Measurements from ENCODE around the gene YWHAG. TPM values are rescaled to one million over a fixed set of nuclear protein-coding genes. Genes with fewer than 3 reads are reported as not detected.

YWHAG gene
- total RNA-seq, 2 experiments from 2014 or later: 138 to 143 TPM

- TF ChIP-seq CTCF (IDR thresholded peaks at IDR 0.05): no peak
- ATAC-seq: peak; percentile 86
- no peaks in the 10 kb centered on the region for H3K27me3 Mint-ChIP-seq
- ChIA-PET CTCF (interaction anchor here (1.0 to 1.4 kb wide), 2 partner anchors 29 to 80 kb away, joined by 3 read pairs; no protein-coding TSS in a partner anchor), POLR2A (interaction anchor here (1.2 to 1.9 kb wide), 3 partner anchors 10 to 16 kb away, joined by 3 to 6 read pairs (median 3); partner anchors contain the start of gene YWHAG)
- peaks cover 73% of the 10 kb centered on the region for H3K4me1 Mint-ChIP-seq (ENCODE audit: low read depth)
- no peak overlapping the region for H3K4me3 Mint-ChIP-seq
- peaks cover 75% of the 10 kb centered on the region for H3K36me3 Mint-ChIP-seq (ENCODE audit: low read depth)
- peak overlapping the region; percentile 53 for H3K27ac Mint-ChIP-seq
- intact Hi-C loops (cut with micrococcal nuclease): no loop called here
- H3K9me3 Mint-ChIP-seq: no peaks in the 10 kb centered on the region
- peak; percentile 24 for DNase-seq
Observed at GRCh38 chr7:76343294-76343930, 15.4 kb downstream of the YWHAG start.

- Mint-ChIP-seq H3K36me3 (ENCODE audit: low read depth) (peaks cover 72% of the 10 kb centered on the region), H3K9me3 (no peaks in the 10 kb centered on the region), H3K27ac (no peak overlapping the region), H3K4me1 (ENCODE audit: low read depth) (peaks cover 72% of the 10 kb centered on the region), H3K4me3 (no peak overlapping the region), H3K27me3 (no peaks in the 10 kb centered on the region)
- intact Hi-C loops (cut with micrococcal nuclease): no loop called here
- ChIA-PET POLR2A (interaction anchor here (0.9 to 1.9 kb wide), 3 partner anchors 9 to 17 kb away, joined by 3 to 6 read pairs (median 3); partner anchors contain the start of gene YWHAG), CTCF (no interaction called here)
- DNase-seq (no peak), ATAC-seq (no peak)
- no peak for TF ChIP-seq CTCF (IDR thresholded peaks at IDR 0.05)
Observed at GRCh38 chr7:76342222-76342621, 16.6 kb downstream of the YWHAG start.

- TF ChIP-seq CTCF (IDR thresholded peaks at IDR 0.05): no peak
- ATAC-seq: no peak
- POLR2A ChIA-PET: no interaction called here
- peaks cover 70% of the 10 kb centered on the region for H3K4me1 Mint-ChIP-seq (ENCODE audit: low read depth)
- H3K36me3 Mint-ChIP-seq (ENCODE audit: low read depth): peaks cover 69% of the 10 kb centered on the region
- no peaks in the 10 kb centered on the region for H3K27me3 Mint-ChIP-seq
- intact Hi-C loops (cut with micrococcal nuclease): no loop called here
- no peak for DNase-seq
- H3K4me3 Mint-ChIP-seq: no peak overlapping the region
- peak overlapping the region; percentile 48 for H3K27ac Mint-ChIP-seq
- no peaks in the 10 kb centered on the region for H3K9me3 Mint-ChIP-seq
- CTCF ChIA-PET: no interaction called here
Observed at GRCh38 chr7:76340617-76341131, 18.1 kb downstream of the YWHAG start.

DNA sequence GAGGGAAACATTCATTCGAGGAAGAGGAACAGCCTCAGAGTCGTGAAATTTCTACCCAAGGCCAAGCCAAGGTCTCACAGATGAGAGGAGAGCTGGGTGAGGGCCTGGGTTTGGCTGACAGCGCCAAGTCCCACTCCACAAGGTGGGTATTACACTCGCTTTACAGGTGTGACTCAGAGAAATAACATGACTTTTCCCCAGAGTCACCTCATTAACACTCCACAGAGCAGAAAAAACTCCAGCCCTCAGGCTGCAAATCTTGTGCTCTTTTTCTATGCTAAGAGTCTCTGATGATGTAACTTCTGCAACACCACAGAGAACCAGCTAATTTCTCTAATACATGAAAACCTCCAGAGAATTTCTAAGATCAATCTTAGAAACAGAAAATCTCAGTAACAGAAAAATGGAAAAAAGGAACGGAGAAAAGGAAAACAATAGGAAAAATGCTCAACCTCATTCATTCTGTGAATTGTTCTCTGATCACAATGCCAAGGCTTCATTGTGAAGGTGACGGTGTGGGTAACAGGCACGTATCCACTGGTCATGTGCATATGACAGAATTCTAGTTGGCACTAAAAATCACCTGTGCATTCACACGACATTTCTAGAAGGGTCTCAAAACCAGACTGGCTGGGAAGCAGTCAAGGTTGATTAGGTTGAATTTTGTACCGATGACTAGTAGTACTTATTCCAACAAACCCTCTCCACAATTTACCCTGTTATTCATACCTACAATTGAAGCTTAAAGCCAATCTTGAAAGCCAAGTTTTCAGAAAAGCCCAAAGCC, 20.3 kb downstream of the YWHAG start:
- peaks cover 52% of the 10 kb centered on the region for H3K36me3 Mint-ChIP-seq (ENCODE audit: low read depth)
- CTCF ChIA-PET: interaction anchor here (1.0 kb wide), 1 partner anchor 12 kb away, joined by 3 read pairs; no protein-coding TSS in a partner anchor

More for the DNA sequence above, 20.3 kb downstream of the YWHAG start:
- Mint-ChIP-seq H3K4me1 (ENCODE audit: low read depth) (peaks cover 61% of the 10 kb centered on the region), H3K27me3 (no peaks in the 10 kb centered on the region), H3K4me3 (no peak overlapping the region), H3K9me3 (no peaks in the 10 kb centered on the region), H3K27ac (no peak overlapping the region)
- POLR2A ChIA-PET: interaction anchor here (0.7 to 0.9 kb wide), 2 partner anchors 20 to 57 kb away, joined by 3 to 4 read pairs; no protein-coding TSS in a partner anchor
- TF ChIP-seq CTCF (IDR thresholded peaks at IDR 0.05): no peak
- intact Hi-C loops (cut with micrococcal nuclease): no loop called here
- ATAC-seq (no peak), DNase-seq (no peak)

Data from activated CD8-positive, alpha-beta T cell treated with anti-CD3 and anti-CD28 coated beads for 36 hours (primary cell).